Cardiac muscle cell (in vitro differentiated cells and primary cell): ENCODE measurements around the gene SULF2. TPM values are rescaled to one million over a fixed set of nuclear protein-coding genes. Genes with fewer than 3 reads are reported as not detected.

Source experiments
- DNase-seq, 2 donors: peaks; one replicate each; pipeline versions ENCODE4 v3.0.0 to v3.0.0-alpha.2; 2010 to 2017; ENCODE audit warnings: low read depth in 1 of 2, low spot score in 1 of 2
- H3K27ac ChIP-seq: fragments of 200-600 bp; sonication (generic); 2 replicates; pipeline ENCODE4 v1.5.1; 2016
- H3K27me3 ChIP-seq: fragments of 200-600 bp; sonication (generic); 2 replicates; pipeline ENCODE4 v1.6.0; 2016; ENCODE audit warnings: control low read depth
- H3K36me3 ChIP-seq: fragments of 200-600 bp; sonication (generic); 2 replicates; pipeline ENCODE4 v1.5.1; 2016; ENCODE audit warnings: control low read depth
- H3K4me1 ChIP-seq: fragments of 200-600 bp; sonication (generic); 2 replicates; pipeline ENCODE4 v1.8.1; 2017; ENCODE audit warnings: low read depth, mild to moderate bottlenecking, mixed run types
- H3K4me3 ChIP-seq: fragments of 200-600 bp; sonication (generic); 2 replicates; pipeline ENCODE4 v1.5.1; 2016; ENCODE audit warnings: mild to moderate bottlenecking
- H3K9me3 ChIP-seq: fragments of 200-600 bp; sonication (generic); 2 replicates; pipeline ENCODE4 v1.5.1; 2017; ENCODE audit warnings: low read depth, mild to moderate bottlenecking, control low read depth
- polyA plus RNA-seq: library from polyadenylated mRNA; unstranded; fragments of >200 nt; fragmentation: Nextera tagmentation; extraction: Ambion mirVana; gene quantifications from 2 replicates; pipeline ENCODE4 v1.2.1, GENCODE V29; 2016
- total RNA-seq: library from RNA; depleted of rRNA; stranded (reverse); fragments of >200 nt; gene quantifications from 2 replicates; pipeline ENCODE4 v1.2.3, GENCODE V29; 2016
- TF ChIP-seq, protein P1 (sequence below): IDR thresholded peaks from 2 replicates; pipeline ENCODE4 v1.5.1; 2012; ENCODE audit warnings: low read depth, mild to moderate bottlenecking, low read length

SULF2 gene
- total and polyA plus RNA-seq, 2 experiments from 2014 or later: 4.2 to 9.6 TPM

DNA sequence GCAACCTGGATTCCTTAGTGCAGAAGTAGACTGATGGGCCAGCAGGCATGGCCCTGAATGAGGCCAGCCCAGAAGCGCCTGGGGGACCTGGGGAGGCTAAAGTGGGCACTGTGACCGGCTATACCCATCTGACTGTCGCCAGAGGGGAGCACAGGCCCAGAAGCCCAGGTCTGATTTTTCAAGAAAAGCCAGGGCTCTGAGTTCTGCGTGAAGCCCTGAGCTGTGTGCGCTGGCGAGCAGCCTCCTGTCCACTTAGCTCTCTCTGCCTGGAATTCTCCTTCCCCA is 111.7 kb downstream of the SULF2 start:
- no peak for DNase-seq
- Histone ChIP-seq H3K9me3 (no peaks in the 10 kb centered on the region), H3K4me1 (no peaks in the 10 kb centered on the region), H3K4me3 (no peak overlapping the region), H3K27ac (no peak overlapping the region), H3K27me3 (no peaks in the 10 kb centered on the region), H3K36me3 (no peaks in the 10 kb centered on the region)
- TF ChIP-seq, protein P1, sequence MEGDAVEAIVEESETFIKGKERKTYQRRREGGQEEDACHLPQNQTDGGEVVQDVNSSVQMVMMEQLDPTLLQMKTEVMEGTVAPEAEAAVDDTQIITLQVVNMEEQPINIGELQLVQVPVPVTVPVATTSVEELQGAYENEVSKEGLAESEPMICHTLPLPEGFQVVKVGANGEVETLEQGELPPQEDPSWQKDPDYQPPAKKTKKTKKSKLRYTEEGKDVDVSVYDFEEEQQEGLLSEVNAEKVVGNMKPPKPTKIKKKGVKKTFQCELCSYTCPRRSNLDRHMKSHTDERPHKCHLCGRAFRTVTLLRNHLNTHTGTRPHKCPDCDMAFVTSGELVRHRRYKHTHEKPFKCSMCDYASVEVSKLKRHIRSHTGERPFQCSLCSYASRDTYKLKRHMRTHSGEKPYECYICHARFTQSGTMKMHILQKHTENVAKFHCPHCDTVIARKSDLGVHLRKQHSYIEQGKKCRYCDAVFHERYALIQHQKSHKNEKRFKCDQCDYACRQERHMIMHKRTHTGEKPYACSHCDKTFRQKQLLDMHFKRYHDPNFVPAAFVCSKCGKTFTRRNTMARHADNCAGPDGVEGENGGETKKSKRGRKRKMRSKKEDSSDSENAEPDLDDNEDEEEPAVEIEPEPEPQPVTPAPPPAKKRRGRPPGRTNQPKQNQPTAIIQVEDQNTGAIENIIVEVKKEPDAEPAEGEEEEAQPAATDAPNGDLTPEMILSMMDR: no peak

DNA sequence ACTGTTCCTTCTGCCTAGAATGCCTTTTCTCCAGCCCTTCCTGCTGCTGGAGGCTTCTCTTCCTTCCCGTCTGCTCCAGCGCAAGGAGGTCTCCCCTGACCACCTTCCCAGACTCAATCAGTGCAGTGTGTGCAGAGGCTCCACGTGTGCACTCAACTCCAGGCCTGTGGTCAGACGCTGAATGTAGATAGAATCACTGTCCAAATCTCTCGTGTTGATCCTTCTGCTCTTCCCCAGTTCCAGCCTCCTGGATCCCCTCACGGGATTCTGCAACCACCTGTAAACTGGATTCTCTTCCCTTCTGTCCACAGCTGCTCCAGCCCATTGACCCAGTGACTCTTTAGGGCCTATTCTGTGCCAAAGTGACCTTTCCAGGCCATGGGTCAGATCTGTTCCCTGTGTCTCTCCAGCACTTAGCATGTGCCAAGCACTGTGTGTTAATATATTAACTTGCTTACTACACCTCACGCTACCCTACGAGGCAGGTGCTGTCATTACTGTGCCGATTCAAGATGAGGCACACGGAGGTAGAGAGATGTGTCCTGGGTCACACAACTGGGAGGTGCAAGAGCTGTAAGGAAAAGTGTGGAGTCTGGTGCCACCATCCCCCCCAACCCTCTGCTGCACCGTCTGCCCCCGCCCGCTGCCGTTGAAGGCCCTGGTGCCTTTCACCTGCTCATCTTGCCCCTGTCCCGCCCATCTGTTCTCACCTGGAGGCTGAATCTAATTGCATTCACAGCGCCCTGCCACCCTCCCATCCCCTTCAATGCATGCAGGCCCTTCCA is 112.2 kb downstream of the SULF2 start:
- Histone ChIP-seq H3K9me3 (no peaks in the 10 kb centered on the region), H3K27me3 (no peaks in the 10 kb centered on the region), H3K27ac (no peak overlapping the region), H3K4me1 (no peaks in the 10 kb centered on the region), H3K36me3 (no peaks in the 10 kb centered on the region), H3K4me3 (no peak overlapping the region)
- no peak for DNase-seq
- TF ChIP-seq, protein P1: no peak

DNA sequence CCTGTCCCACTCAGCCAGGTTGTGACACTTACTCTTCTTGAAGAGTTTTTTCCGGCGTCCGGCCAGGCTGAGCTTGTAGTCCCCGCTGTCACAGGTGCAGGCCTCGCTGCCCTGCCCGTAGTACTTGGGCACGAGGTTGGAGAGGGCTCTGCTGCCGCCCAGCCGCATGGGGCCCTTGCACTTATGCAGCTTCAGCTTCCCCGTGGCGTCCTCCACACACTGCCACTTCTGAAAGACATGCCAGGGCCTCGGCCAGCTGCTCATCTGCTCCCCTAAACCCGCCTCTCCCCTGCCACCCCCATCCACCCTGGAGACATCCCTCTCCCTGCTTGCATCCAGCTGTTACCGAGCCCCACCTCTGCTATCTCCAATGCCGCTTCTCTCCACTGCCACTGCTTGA is 113.1 kb downstream of the SULF2 start:
- Histone ChIP-seq H3K4me3 (no peak overlapping the region), H3K4me1 (no peaks in the 10 kb centered on the region), H3K27me3 (no peaks in the 10 kb centered on the region), H3K36me3 (no peaks in the 10 kb centered on the region), H3K9me3 (no peaks in the 10 kb centered on the region), H3K27ac (no peak overlapping the region)
- DNase-seq: no peak
- TF ChIP-seq, protein P1: no peak

DNA sequence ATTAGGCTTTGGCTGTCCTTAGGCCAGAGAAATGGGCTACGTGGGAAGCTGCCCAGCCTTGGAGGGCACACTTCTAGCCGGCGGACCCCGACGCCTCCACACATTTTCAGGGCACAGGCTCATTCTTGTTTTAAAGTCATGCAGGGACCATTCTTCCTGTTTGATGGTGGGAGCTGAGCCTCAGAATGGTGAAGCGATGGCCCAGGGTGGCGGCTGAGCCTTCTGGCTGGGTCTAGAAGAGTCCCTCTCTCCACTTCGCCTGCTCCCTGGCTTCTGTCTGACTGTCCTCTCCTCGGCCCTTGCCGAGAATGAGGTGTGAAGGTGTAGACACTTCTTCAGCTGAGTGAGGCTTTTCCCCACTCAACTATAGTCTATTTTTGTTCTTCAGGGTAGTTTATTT is 114.4 kb downstream of the SULF2 start:
- no peaks in the 10 kb centered on the region for H3K36me3 ChIP-seq
- DNase-seq: peak in 1 of 2 donors; percentile 52

DNA sequence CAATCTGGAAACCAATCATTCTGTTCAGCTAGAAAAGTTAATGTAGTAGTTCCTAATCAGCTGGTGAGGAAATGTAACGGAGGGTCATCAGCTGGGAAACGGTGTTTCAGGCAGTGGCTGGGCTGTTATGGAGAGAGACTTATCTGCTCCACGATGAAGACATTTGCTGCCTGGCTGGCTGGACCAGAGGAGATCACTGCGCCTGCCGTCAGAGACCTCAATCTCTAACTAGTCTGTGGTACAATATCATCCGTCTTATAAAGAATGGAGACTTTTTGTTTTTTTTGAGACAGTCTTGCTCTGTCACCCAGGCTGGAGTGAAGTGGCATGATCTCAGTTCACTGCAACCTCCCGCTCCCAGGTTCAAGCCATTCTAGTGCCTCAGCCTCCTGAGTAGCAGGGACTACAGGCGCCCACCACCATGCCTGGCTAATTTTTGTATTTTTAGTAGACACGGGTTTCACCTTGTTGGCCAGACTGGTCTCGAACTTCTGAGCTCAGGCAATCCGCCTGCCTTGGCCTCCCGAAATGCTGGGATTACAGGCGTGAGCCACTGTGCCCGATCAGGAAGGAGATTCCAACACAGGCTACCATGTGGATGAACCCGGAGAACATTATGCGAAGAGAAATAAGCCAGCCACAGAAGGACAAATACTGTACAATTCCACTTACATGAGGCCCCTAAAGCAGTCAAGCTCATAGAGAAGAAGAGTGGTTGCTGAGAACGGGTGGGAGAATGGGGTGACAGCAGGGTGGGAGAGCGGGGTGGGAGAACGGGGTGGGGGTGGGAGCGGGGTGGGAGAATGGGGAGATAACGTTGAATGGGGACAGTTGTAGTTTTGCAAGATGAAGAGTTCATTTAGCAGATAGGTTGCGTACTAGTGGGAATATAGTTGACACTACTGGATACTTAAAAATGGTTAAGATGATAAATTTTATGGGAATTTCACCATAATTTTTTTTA is 115.1 kb downstream of the SULF2 start:
- no peaks in the 10 kb centered on the region for H3K36me3 ChIP-seq
- no peak for DNase-seq

More for the DNA sequence above, 114.4 kb downstream of the SULF2 start:
- no peak overlapping the region for H3K4me3 ChIP-seq
- no peaks in the 10 kb centered on the region for H3K4me1 ChIP-seq
- no peaks in the 10 kb centered on the region for H3K9me3 ChIP-seq
- no peaks in the 10 kb centered on the region for H3K27me3 ChIP-seq
- H3K27ac ChIP-seq: no peak overlapping the region
- TF ChIP-seq, protein P1: no peak

More for the DNA sequence above, 115.1 kb downstream of the SULF2 start:
- Histone ChIP-seq H3K4me1 (no peaks in the 10 kb centered on the region), H3K27me3 (no peaks in the 10 kb centered on the region), H3K4me3 (no peak overlapping the region), H3K9me3 (no peaks in the 10 kb centered on the region), H3K27ac (no peak overlapping the region)
- TF ChIP-seq, protein P1: no peak
